Liver (tissue), 9 donors: Measurements from ENCODE around the gene ITGA11. TPM values are rescaled to one million over a fixed set of nuclear protein-coding genes. Genes with fewer than 3 reads are reported as not detected.

ENCODE experiments used
- DNase-seq: peaks from one replicate; pipeline ENCODE4 v3.0.0-alpha.2; 2017; ENCODE audit warnings: low spot score
- H3K27ac ChIP-seq, 2 donors: one replicate each; pipeline ENCODE4 v1.7.0; 2013; ENCODE audit warnings: inconsistent platforms in 2 of 2, low read length in 2 of 2, control low read depth in 1 of 2, low read depth in 1 of 2, mild to moderate bottlenecking in 1 of 2
- H3K27me3 ChIP-seq, 4 donors: one replicate each; pipeline versions ENCODE4 v1.6.1 to v1.7.0; 2013; ENCODE audit warnings: low read length in 3 of 4, inconsistent platforms in 1 of 4, mild to moderate bottlenecking in 1 of 4, moderate library complexity in 1 of 4; ENCODE audit not compliant: control insufficient read depth in 4 of 4, insufficient read depth in 4 of 4
- H3K36me3 ChIP-seq, 4 donors: one replicate each; pipeline versions ENCODE4 v1.6.1 to v1.7.0; 2013; ENCODE audit warnings: low read length in 3 of 4, mild to moderate bottlenecking in 3 of 4, low read depth in 1 of 4, moderate library complexity in 1 of 4; ENCODE audit not compliant: control insufficient read depth in 4 of 4, insufficient read depth in 3 of 4
- H3K4me1 ChIP-seq, 4 donors: one replicate each; pipeline versions ENCODE4 v1.6.1 to v1.7.0; 2013; ENCODE audit warnings: low read length in 3 of 4, mild to moderate bottlenecking in 3 of 4, moderate library complexity in 1 of 4; ENCODE audit not compliant: control insufficient read depth in 4 of 4, insufficient read depth in 4 of 4
- H3K4me3 ChIP-seq, 3 donors: one replicate each; pipeline versions ENCODE4 v1.6.1 to v1.7.0; 2013; ENCODE audit warnings: low read length in 3 of 3, control low read depth in 1 of 3, low read depth in 1 of 3, mild to moderate bottlenecking in 1 of 3
- H3K9ac ChIP-seq, 2 donors: one replicate each; pipeline ENCODE4 v1.7.0; 2013; ENCODE audit warnings: low read length in 2 of 2, mild to moderate bottlenecking in 2 of 2, moderate library complexity in 2 of 2, control low read depth in 1 of 2, low read depth in 1 of 2
- H3K9me3 ChIP-seq, 4 donors: one replicate each; pipeline versions ENCODE4 v1.6.1 to v1.7.0; 2013; ENCODE audit warnings: low read length in 3 of 4; ENCODE audit not compliant: control insufficient read depth in 4 of 4
- ATF3 ChIP-seq: IDR thresholded peaks from 2 replicates; pipeline ENCODE4 v1.6.1; 2016; ENCODE audit warnings: antibody characterized with exemption
- EGR1 ChIP-seq, 2 donors: IDR thresholded peaks; 2 replicates each; pipeline ENCODE4 v1.6.1; 2016 to 2018; ENCODE audit warnings: antibody characterized with exemption in 2 of 2, low read depth in 2 of 2
- FOXA2 ChIP-seq: IDR thresholded peaks from 2 replicates; pipeline ENCODE4 v1.6.1; 2016; ENCODE audit warnings: antibody characterized with exemption
- GABPA ChIP-seq, 2 donors: IDR thresholded peaks in 1 of 2; conservative IDR thresholded peaks in 1 of 2; 2 replicates each; pipeline ENCODE4 v1.6.1; 2016; ENCODE audit warnings: antibody characterized with exemption in 2 of 2, mild to moderate bottlenecking in 1 of 2, moderate library complexity in 1 of 2
- HNF4G ChIP-seq: IDR thresholded peaks from 2 replicates; pipeline ENCODE4 v1.6.1; 2016; ENCODE audit warnings: antibody characterized with exemption
- JUND ChIP-seq, 2 donors: IDR thresholded peaks; 2 replicates each; pipeline ENCODE4 v1.6.1; 2016; ENCODE audit warnings: antibody characterized with exemption in 2 of 2
- MAX ChIP-seq: IDR thresholded peaks from 2 replicates; pipeline ENCODE4 v1.6.1; 2016; ENCODE audit warnings: antibody characterized with exemption
- NR2F2 ChIP-seq: IDR thresholded peaks from 2 replicates; pipeline ENCODE4 v1.6.1; 2016; ENCODE audit warnings: antibody characterized with exemption
- RAD21 ChIP-seq, 2 donors: IDR thresholded peaks; 2 replicates each; pipeline ENCODE4 v1.6.1; 2016; ENCODE audit warnings: antibody characterized with exemption in 2 of 2, mild to moderate bottlenecking in 2 of 2
- REST ChIP-seq: IDR thresholded peaks from 2 replicates; pipeline ENCODE4 v1.6.1; 2016; ENCODE audit warnings: antibody characterized with exemption, mild to moderate bottlenecking
- YY1 ChIP-seq: IDR thresholded peaks from 2 replicates; pipeline ENCODE4 v1.6.1; 2016; ENCODE audit warnings: antibody characterized with exemption, mild to moderate bottlenecking
- ZBTB33 ChIP-seq: IDR thresholded peaks from 2 replicates; pipeline ENCODE4 v1.6.1; 2016; ENCODE audit warnings: antibody characterized with exemption
- WGBS: extraction: QIAGEN DNeasy Blood & Tissue Kit; methylation state at CpG from one replicate; pipeline ENCODE4 v1.1.7; 2013; 5-methylcytosine and 5-hydroxymethylcytosine counted together
- polyA plus RNA-seq, 2 donors: library from polyadenylated mRNA; stranded (reverse) in 1 of 2; unstranded in 1 of 2; fragments of 200-250 nt in 1 of 2; fragments of >200 nt in 1 of 2; fragmentation: Nextera tagmentation in 1 of 2; extraction: Ambion mirVana in 1 of 2; gene quantifications; one replicate each; pipeline versions ENCODE4 v1.2.1 to v1.2.3, GENCODE V29; 2013 to 2015
- total RNA-seq, 2 donors: library from RNA; depleted of rRNA; stranded (reverse); fragments of >200 nt; gene quantifications; one replicate each; pipeline ENCODE4 v1.2.3, GENCODE V29; 2014
- donor health status: healthy.
- donor health status: healthy.
- donor health status: healthy.
- donor health status: healthy.
- donor health status: healthy.

ITGA11 gene
- total and polyA plus RNA-seq, 4 donors = 0.32 to 1.0 (median 0.67) TPM

- no peaks in the 10 kb centered on the region for H3K9me3 ChIP-seq
- no peaks in the 10 kb centered on the region for H3K36me3 ChIP-seq
- no peak overlapping the region for H3K9ac ChIP-seq
- TF ChIP-seq ATF3 (no peak), REST (no peak), NR2F2 (no peak), HNF4G (no peak), JUND (IDR thresholded peaks at IDR 0.05) (no peak), FOXA2 (no peak), RAD21 (IDR thresholded peaks at IDR 0.05) (no peak), MAX (no peak)
- H3K4me3 ChIP-seq = no peak overlapping the region
- 86% methylated on average over 8 of the region's 8 CpGs for WGBS
- H3K4me1 ChIP-seq = no peaks in the 10 kb centered on the region
- no peaks in the 10 kb centered on the region for H3K27me3 ChIP-seq
- H3K27ac ChIP-seq = no peak overlapping the region
- DNase-seq = no peak
These were observed 103.5 kb downstream of the ITGA11 start for GRCh38 chr15:68328443-68328842.

GRCh38 chr15:68326711-68327354, 105.1 kb downstream of the ITGA11 start:
- Histone ChIP-seq H3K9ac (no peak overlapping the region), H3K36me3 (no peaks in the 10 kb centered on the region), H3K27me3 (no peaks in the 10 kb centered on the region), H3K4me1 (no peaks in the 10 kb centered on the region), H3K27ac (no peak overlapping the region), H3K4me3 (no peak overlapping the region), H3K9me3 (no peaks in the 10 kb centered on the region)
- WGBS = 72% methylated on average over 11 of the region's 11 CpGs
- TF ChIP-seq GABPA (IDR thresholded peaks at IDR 0.05 in 1 of 2, conservative IDR thresholded peaks at IDR 0.05 in 1 of 2) = no peak
- TF ChIP-seq EGR1 (IDR thresholded peaks at IDR 0.05; ENCODE audit: low read depth in 2 of 2) = no peak
- no peak for TF ChIP-seq ZBTB33
- TF ChIP-seq NR2F2 = no peak
- TF ChIP-seq YY1 = no peak
- TF ChIP-seq MAX = no peak
- no peak for TF ChIP-seq FOXA2
- TF ChIP-seq RAD21 (IDR thresholded peaks at IDR 0.05) = no peak
- no peak for DNase-seq
